HL-60 (cell line): Measurements from ENCODE around the gene ULBP2.
"Not testable (repeated sequence)": the region's sequence is repeated elsewhere in the genome, so short reads cannot be mapped to it uniquely, and the experiment has no call there.

Experiments used
- DNase-seq, 2 experiments: peaks; one replicate each; pipeline ENCODE4 v3.0.0-alpha.2; 2010 to 2020; ENCODE audit warnings: low read depth in 1 of 2, low spot score in 1 of 2
- H3K27ac ChIP-seq: fragments of 250-450 bp; sonication (Bioruptor Pico); replicated peaks from 2 replicates; pipeline ENCODE4 v1.5.1; 2020; ENCODE audit warnings: mild to moderate bottlenecking, moderate library complexity
- H3K27me3 ChIP-seq: fragments of 250-450 bp; sonication (Bioruptor Pico); 2 replicates; pipeline ENCODE4 v1.5.1; 2021; ENCODE audit warnings: mild to moderate bottlenecking, moderate library complexity; ENCODE audit not compliant: insufficient read depth, poor library complexity, severe bottlenecking
- H3K4me3 ChIP-seq: replicated peaks from 2 replicates; pipeline ENCODE4 v1.5.1; 2011; ENCODE audit warnings: mild to moderate bottlenecking, control low read depth, low read length; ENCODE audit not compliant: insufficient read depth
- GABPA ChIP-seq: IDR thresholded peaks from 2 replicates; pipeline ENCODE4 v1.6.1; 2012; ENCODE audit warnings: low read depth
- POLR2AphosphoS5 ChIP-seq: IDR thresholded peaks from 2 replicates; pipeline ENCODE4 v1.6.1; 2012; ENCODE audit warnings: low read depth
- SPI1 ChIP-seq: IDR thresholded peaks from 2 replicates; pipeline ENCODE4 v1.6.1; 2012; ENCODE audit warnings: low read depth, mild to moderate bottlenecking, borderline replicate concordance
- TF ChIP-seq, protein P1 (sequence below): IDR thresholded peaks from one replicate; pipeline ENCODE4 v1.5.1; 2011; ENCODE audit warnings: low read length, control low read depth, inconsistent platforms; ENCODE audit not compliant: insufficient read depth
- TF ChIP-seq, protein P2 (sequence below): IDR thresholded peaks from 2 replicates; pipeline ENCODE4 v1.6.1; 2012; ENCODE audit warnings: low read depth; ENCODE audit not compliant: insufficient replicate concordance

The ULBP2 gene

DNA sequence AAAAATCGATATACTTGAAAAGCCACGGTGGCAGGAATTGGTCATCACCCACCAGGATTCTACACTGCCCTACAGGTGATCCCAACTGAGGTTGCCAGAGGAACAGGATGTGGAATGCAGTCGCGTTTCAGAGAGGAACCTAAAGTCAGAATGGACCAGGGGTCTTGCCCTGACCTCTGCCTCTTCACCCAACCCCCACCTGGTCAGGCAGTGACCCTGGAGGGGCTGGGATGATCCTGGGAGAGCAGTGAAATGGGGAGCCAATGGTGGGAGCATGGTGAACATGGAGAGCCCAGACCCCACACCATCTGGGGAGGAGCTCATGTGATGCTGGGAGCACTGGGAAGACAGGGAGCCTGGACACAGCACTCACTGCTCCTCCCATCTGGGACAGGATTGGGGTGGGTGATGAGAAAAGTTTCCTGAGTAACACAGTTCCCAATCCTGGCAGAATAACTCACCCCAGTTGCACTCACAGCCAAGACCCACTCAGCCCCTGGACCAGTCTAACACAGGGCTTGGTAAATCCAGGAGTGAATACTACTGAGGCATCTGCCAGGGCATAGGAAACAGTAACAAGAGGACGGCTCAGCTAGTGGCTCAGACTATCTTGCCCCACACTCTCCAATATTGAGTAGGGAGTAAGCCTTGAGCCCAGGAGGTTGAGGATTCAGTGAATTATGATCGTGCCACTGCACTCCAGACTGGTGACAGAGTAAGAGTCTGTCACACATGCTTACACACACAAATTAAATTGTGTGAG lies 1.7 kb upstream of the ULBP2 start:
- Histone ChIP-seq H3K27me3 (peaks cover 62% of the 10 kb centered on the region), H3K4me3 (no peak overlapping the region), H3K27ac (no peak overlapping the region)
- TF ChIP-seq, protein P1, sequence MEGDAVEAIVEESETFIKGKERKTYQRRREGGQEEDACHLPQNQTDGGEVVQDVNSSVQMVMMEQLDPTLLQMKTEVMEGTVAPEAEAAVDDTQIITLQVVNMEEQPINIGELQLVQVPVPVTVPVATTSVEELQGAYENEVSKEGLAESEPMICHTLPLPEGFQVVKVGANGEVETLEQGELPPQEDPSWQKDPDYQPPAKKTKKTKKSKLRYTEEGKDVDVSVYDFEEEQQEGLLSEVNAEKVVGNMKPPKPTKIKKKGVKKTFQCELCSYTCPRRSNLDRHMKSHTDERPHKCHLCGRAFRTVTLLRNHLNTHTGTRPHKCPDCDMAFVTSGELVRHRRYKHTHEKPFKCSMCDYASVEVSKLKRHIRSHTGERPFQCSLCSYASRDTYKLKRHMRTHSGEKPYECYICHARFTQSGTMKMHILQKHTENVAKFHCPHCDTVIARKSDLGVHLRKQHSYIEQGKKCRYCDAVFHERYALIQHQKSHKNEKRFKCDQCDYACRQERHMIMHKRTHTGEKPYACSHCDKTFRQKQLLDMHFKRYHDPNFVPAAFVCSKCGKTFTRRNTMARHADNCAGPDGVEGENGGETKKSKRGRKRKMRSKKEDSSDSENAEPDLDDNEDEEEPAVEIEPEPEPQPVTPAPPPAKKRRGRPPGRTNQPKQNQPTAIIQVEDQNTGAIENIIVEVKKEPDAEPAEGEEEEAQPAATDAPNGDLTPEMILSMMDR = no peak
- TF ChIP-seq SPI1 (no peak), POLR2AphosphoS5 (no peak)
- no peak for DNase-seq

DNA sequence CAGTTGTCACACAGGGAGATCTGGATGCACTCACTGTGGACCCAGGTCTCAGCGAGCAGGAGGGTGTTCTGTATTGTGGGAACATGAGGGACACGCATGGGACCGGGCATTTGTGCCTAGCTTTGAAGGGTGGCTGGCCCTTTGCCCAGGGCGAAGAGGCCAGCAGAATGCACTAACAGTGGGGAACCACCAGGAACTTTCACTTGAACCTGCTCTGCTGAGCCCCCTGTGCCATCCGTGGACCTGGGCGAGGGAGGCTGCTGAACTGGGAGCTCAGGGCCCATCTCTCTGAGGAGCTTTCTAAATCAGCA lies 1.2 kb upstream of the ULBP2 start:
- Histone ChIP-seq H3K27ac (no peak overlapping the region), H3K27me3 (peaks cover 58% of the 10 kb centered on the region), H3K4me3 (no peak overlapping the region)
- TF ChIP-seq POLR2AphosphoS5 (no peak), GABPA (no peak), SPI1 (no peak)
- TF ChIP-seq, protein P2, sequence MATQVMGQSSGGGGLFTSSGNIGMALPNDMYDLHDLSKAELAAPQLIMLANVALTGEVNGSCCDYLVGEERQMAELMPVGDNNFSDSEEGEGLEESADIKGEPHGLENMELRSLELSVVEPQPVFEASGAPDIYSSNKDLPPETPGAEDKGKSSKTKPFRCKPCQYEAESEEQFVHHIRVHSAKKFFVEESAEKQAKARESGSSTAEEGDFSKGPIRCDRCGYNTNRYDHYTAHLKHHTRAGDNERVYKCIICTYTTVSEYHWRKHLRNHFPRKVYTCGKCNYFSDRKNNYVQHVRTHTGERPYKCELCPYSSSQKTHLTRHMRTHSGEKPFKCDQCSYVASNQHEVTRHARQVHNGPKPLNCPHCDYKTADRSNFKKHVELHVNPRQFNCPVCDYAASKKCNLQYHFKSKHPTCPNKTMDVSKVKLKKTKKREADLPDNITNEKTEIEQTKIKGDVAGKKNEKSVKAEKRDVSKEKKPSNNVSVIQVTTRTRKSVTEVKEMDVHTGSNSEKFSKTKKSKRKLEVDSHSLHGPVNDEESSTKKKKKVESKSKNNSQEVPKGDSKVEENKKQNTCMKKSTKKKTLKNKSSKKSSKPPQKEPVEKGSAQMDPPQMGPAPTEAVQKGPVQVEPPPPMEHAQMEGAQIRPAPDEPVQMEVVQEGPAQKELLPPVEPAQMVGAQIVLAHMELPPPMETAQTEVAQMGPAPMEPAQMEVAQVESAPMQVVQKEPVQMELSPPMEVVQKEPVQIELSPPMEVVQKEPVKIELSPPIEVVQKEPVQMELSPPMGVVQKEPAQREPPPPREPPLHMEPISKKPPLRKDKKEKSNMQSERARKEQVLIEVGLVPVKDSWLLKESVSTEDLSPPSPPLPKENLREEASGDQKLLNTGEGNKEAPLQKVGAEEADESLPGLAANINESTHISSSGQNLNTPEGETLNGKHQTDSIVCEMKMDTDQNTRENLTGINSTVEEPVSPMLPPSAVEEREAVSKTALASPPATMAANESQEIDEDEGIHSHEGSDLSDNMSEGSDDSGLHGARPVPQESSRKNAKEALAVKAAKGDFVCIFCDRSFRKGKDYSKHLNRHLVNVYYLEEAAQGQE = no peak
- TF ChIP-seq, protein P1 = no peak
- DNase-seq = no peak

DNA sequence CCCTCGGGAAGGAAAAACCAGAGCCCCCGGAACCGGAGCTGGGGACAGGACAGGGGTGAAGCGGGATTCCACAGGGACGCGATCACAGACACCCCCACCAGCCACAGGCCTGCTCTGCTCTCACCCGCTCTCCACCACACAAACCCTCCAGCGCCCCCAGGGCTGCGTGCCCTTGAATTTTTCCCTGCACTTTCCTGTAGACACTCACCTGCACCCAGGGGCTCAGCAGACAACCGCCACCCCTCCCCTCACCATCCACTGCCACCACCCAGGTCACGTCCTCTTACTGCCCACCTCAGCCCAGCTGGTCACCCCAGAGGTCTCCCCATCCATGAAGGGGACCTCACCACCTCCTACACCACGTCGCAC lies 631 bp downstream of the ULBP2 start:
- peak overlapping the region; percentile 46 for H3K4me3 ChIP-seq
- H3K27me3 ChIP-seq = peaks cover 45% of the 10 kb centered on the region
- no peak for TF ChIP-seq POLR2AphosphoS5
- TF ChIP-seq, protein P2 = no peak
- DNase-seq = no peak
- H3K27ac ChIP-seq = no peak overlapping the region

DNA sequence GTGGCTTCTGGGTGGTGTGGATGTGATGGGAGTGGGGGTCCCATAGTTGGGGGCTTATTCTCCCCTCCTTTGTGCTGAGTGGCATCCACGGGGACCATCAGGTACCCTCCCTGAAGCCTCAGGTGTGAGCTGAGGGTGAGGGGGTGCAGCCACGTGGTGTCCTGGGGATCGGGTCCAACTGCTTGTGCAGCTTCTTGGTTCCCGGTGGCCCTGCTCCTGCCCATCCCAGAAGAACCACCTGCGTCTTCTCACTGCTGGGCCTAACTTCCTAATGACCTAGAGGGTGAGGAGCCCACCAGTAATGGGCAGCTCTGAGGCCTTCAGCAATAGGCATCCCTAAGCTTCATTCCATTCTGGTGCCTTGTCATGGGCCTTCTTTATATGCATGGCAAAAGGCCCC lies 1.5 kb downstream of the ULBP2 start:
- not testable (repeated sequence) for H3K27ac ChIP-seq, DNase-seq, H3K4me3 ChIP-seq
- H3K27me3 ChIP-seq = peaks cover 40% of the 10 kb centered on the region

DNA sequence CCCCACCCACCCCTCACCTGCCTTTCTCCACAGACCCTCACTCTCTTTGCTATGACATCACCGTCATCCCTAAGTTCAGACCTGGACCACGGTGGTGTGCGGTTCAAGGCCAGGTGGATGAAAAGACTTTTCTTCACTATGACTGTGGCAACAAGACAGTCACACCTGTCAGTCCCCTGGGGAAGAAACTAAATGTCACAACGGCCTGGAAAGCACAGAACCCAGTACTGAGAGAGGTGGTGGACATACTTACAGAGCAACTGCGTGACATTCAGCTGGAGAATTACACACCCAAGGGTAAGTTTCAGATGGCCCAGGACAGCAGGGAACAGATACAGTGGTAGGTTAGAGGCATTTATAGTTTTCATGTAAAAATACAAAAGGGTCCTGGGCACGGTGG lies 3.5 kb downstream of the ULBP2 start:
- H3K4me3 ChIP-seq, DNase-seq, H3K27ac ChIP-seq: not testable (repeated sequence)
- H3K27me3 ChIP-seq = peaks cover 24% of the 10 kb centered on the region

DNA sequence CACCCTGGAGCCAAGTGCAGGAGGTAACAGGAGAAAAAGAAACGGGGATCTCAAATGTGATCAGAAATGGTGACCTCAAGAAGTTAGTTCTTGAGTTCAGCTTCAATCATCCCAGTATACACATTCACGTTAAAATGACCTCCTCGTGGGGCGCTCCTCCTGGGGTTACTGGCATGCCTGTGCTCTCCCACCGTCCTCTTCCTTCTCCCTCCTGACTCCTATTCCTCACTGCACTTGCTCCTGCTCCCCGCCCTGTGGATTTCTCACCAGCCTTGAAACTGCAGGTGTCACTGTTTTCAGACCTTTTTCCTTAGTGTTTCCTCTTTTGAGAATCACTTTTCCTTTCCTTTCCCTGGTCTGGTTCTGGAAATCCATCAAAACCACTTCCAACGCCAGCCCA lies 4.8 kb downstream of the ULBP2 start:
- H3K27me3 ChIP-seq = peaks cover 17% of the 10 kb centered on the region
- not testable (repeated sequence) for H3K27ac ChIP-seq, H3K4me3 ChIP-seq, DNase-seq

DNA sequence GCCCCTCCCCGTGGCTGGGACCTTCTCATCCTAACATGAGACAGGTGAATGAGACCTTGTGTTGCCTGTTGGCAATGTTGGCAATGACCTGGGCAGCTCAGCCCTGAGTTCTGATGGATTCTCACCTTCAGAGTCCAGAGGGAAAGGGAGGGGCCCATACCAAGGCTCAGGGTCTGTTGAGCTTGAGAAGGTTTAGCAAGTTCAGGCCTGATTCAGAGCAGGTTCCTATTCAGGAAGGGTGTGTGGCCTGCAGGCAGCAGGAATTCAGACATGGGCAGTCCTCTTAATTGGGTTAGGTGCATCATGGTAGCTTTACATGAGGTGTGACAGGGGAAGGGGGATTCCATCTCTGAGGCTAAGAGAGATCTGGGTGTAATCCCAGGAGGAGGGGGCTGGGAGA lies 5.7 kb downstream of the ULBP2 start:
- DNase-seq, H3K4me3 ChIP-seq, H3K27ac ChIP-seq: not testable (repeated sequence)
- H3K27me3 ChIP-seq = peaks cover 16% of the 10 kb centered on the region
